ENCODE data around the gene SPDYE4.

The SPDYE4 gene

GRCh38 chr17:8782176-8782575, 23.8 kb upstream of the SPDYE4 start:
- DNase-seq, result no peak

DNA sequence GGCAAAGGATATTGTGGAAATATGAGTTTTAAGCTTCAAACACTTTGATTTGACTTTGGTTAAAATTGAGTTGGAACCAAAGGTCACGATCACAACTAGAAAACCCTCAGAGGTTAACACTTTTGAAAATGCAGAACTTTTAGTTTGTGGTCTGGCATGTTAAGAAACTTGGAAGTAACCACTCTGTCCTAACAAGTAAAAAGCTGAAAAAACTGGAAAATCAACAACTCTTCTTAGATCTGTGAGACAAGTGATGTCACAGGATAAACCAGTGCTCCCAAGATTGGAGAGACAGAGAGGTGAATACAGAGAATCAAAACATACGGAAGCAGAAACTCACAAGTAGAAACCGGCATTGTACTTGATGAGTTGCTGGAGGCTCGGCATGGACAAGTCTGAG, 23.4 kb upstream of the SPDYE4 start:
- no peak for DNase-seq

GRCh38 chr17:8776881-8777280, 18.5 kb upstream of the SPDYE4 start:
- no peak for DNase-seq

- no peak for DNase-seq
These were observed 17.9 kb upstream of the SPDYE4 start for GRCh38 chr17:8776248-8776647.

DNA sequence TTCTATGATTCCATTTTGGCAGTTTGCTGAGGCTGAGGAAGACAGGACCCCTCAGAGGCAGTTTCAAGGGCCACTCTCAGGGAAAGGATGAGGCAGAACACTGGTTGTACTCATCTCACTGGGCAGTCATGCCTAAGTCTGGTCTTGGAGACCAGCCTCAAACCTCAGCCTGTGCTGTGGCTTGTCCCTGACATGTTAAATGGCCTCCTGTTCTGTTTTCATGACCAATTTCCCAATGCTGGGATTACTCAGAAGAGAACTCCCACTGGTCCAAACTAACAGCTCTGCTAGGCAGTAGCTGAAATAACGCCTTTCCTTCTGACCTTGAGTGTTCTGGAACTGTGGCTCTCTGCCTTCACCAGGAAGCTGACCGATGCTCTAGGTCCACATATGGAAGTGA, 8.4 kb upstream of the SPDYE4 start:
- no peak for DNase-seq

DNA sequence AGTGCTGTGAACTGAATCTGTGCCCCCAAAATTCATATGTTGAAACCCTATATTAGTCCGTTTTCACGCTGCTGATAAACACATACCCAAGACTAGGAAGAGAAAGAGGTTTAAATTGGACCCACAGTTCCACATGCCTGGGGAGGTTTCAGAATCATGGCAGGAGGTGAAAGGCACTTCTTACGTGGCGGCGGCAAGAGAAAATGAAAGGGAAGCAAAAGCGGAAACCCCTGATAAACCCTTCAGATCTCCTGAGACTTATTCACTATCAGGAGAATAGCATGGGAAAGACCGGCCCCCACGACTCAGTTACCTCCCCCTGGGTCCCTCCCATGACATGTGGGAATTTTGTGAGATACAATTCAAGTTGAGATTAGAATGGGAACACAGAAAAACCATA, 3.7 kb upstream of the SPDYE4 start:
- DNase-seq, result no peak

GRCh38 chr17:8757189-8757588, 1.2 kb downstream of the SPDYE4 start:
- no peak for DNase-seq

DNA sequence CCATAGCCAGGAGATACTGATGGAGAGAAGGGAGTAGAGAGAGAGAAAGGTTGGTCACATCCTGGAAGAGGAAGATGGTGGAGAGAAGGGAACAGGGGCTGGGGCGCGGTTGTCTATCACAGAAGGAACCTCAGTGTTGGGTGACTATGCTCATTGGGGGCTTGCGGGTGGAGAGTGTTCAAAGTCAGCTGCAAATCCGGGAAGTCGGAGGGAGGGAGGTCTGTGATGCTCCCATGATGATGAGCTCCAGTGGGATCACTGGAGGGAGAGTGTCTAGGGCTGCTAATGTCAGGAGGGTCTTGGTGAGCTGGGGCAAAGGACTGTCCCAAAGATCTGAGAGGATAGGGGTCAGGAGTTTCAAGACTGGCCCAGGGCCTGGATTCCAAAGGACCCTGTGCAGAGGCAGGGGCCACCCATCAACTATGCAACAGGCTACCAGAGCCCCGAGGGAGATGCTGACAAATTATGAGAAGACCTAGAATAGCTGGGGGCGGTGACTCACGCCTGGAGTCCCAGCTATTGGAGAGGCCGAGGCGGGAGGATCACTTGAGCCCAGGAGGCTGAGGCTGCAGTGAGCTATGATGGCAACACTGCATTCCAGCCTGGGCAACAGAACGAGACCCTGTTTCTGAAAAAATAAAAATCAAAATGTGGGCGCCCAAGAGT, 2.6 kb downstream of the SPDYE4 start:
- DNase-seq, result no peak

- no peak for DNase-seq
These were observed 3.5 kb downstream of the SPDYE4 start for GRCh38 chr17:8754890-8755289.

GRCh38 chr17:8753976-8754440, 4.3 kb downstream of the SPDYE4 start:
- DNase-seq, result no peak

- no peak for DNase-seq
These were observed 5.0 kb downstream of the SPDYE4 start for GRCh38 chr17:8753136-8753975.

DNA sequence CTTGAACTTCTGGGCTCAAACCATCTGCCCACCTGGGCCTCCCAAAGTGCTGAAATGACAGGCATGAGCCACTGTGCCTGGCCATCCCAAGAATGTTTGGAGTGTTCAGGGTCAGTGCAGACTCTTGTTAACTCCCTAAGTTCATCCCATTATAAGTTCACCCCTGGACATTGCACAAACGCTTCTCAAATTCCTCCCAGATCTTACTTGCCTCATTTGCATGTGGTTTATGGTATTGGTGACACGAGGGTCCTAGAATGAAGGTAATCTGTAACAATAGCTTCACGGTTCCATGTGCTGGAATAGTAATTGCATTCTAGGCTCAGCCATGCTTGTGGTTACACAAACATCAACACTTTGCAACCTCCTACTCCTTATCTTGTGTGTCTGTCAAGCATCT, 8.7 kb downstream of the SPDYE4 start:
- DNase-seq, result no peak

- DNase-seq, result no peak
These were observed 10.6 kb downstream of the SPDYE4 start for GRCh38 chr17:8747742-8748141.

DNA sequence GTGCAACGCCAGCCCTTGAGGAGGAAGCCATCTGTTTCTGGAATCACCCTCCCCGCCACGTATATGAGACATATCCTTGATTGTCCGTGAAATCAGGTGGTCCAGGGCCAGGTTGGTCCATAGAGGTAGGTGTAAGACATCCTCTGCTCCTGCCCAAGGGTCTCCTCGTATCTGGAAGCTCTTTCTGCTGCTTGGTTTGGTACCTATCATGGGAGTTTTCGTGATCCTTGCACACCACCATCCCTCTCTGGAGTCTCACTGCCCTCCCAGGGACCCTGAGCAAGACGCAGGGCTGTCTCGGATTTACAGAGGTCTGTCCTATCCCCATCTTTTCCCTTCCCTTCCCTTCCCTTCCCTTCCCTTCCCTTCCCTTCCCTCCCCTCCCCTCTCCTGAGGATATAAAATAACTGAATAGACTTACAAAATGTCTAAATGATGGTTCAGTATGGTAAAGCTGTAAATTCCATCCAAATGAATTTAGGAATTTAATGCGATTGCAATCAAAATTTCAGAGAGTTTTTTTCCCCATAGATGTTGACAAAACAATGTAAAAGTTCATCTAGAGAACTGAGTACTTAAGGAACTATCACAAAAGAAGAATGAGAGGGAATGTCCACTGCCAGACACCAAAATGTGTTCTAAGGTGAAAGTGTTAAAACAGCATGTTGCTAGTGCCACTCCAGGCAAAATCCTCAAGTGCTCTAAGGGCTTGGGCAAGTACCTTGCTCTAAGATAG, 11.7 kb downstream of the SPDYE4 start:
- DNase-seq, result no peak

DNA sequence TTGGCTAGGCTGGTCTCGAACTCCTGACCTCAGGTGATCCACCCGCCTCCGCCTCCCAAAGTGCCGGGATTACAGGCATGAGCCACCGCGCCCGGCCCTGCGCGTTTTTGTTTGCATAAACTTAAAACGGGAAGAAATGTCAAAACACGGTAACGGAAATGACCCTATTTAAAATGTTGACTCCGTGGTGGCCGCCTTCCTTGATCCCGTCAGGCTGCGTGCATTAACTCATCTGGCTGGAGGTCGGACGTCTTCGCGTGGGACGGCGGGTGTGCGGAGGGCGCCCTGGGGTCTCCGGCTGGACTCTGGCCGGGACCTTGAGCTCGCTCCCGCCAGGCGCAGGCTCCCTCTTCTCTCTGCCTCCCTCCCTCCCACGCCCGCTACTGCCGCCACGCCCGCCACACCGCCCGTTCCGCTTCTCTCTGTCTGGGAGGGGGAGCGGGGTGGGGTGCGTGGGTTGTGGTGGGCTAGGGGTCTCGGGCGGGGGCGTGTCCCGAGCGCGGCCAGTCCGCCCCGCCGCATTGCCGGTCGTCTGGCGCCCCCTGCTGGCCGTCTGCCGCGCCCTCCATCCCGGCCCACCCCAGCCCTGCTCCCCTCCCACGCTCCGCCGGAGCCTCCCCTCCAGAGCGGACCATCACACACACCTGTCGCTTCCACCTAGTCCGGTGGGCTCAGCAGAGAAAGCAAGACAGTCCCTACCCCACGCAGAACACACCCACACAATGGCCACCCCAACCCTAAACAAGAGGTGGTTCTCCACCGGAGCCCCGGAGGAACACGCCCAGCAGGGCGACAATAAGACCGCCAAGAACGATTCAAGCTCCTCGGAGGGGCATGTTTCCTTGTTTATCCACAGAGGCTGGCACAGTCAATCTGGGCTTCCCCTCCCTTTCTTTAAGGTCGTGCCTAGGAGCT, 12.5 kb downstream of the SPDYE4 start:
- DNase-seq, result peak; percentile 85

GRCh38 chr17:8744086-8744785, 14.1 kb downstream of the SPDYE4 start:
- no peak for DNase-seq

DNA sequence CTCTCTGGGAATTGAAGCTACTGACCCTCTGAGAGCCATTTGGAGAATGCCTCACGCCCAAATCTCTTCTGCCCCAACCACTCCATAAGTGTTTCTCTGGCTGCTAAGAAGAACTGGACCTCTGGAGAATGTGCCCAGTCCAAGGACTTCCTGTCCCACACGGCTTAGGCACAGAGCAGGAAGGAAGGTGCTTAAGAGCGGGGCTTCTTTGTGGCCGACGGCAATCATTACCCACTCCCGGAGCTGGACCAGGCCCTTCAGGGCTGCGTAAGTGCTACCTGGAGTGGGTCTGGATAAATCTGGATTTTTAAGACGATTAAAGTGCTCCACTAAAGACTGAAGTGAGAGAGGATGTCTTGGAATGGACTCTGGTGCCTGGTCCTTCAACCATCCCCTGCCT, 15.5 kb downstream of the SPDYE4 start:
- DNase-seq, result no peak

DNA sequence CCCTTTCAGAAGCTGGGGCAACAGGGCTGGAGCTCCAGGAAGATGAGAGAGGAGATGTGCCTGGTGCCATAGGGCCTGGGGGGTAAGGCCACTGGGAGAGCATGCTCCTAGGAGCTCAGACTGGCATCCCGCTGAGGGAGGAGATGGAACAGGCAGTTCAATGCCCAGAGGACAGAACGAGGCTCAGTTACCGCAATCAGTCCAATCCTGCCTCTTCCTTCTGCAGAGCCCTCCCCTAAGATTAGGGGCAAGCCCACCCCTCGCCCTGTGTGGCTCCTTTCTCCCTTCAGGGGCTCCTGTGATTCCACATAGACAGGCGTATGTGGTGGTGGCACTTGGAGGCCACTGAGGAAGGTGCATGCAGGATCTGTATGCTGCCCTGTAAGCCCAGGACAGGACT, 16.1 kb downstream of the SPDYE4 start:
- DNase-seq, result no peak

- DNase-seq, result no peak
These were observed 16.6 kb downstream of the SPDYE4 start for GRCh38 chr17:8741771-8742170.

DNA sequence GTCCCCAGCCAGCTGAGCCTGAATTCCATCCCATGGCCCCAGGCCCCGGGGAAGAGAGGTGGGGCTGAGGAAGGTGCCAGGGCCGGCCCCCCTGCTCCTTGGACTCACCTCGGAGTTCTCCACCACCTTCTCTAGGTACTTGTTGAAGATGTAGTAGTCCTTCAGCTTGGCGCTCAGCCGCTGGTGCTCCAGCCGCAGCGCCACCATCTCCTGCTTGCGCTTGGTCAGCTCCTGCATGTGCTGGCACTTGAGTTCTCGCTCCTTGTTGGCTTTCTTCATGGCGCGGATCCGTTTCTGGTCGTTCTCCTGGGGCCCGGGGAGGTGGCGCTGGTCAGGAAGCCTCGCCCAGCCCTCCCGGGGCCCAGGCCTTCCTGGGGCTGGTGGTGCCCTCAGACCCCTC, 17.0 kb downstream of the SPDYE4 start:
- DNase-seq, result no peak

- DNase-seq, result peak; percentile 65
These were observed 17.9 kb downstream of the SPDYE4 start for GRCh38 chr17:8740486-8740885.

DNA sequence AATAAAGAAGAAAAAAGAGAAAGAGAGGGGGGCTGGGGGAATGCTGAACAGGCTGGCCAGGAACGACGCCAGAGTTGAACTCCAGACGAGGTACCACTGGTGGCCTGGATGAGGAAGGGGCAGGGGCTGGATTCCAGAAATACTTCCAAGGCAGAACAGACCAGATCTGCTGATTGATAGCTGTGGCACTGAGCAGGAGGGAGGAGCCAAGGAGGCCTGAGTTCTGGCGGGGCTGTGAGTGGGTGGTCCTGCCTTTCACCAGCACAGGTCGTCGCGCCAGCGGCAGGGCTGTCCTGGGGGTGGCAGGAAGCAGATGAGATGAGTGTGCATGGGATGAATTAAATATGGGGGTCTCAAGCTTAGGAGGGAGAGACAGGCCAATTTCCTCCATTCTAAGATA, 19.2 kb downstream of the SPDYE4 start:
- no peak for DNase-seq
